ENCODE measurements around the gene TMC7.
A peak's percentile ranks its signal among the peaks of the same experiment; 100 is the strongest.

The TMC7 gene

DNA sequence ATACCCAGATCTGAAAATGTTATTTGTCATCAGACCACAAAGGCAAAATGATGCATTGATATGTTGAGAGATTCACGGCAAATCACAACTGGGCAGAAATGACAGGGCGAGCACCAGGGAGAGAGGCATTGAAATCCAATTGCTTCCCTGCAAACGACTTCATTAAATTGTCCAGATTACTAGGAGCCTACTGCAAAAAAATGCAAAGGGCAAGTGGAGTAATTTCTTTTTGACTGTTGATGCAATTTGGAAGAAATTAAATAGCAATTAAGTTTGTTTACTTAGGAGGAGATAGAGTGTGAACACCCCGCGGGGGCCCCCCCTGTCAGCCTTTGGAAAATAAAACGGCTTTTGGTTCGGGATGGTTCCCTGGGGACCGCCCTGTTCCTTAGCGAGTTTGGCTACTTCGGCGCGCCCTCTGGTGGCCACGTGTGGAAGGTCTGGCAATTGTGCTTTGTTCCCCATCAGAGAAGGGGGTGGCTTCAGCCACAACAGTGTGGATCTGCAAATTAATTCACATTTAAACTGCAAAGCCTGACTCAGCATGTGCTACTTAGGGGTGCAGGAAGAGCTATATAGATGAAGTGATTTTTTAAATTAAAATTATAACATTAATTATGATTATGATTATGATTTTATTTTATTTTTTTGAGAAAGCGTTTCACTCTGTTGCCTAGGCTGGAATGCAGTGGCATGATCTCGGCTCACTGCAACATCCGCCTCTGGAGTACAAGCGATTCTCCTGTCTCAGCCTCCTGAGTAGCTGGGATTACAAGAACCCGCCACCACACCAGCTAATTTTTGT is 14.5 kb upstream of the TMC7 start (continued):
- TF ChIP-seq, protein P1, sequence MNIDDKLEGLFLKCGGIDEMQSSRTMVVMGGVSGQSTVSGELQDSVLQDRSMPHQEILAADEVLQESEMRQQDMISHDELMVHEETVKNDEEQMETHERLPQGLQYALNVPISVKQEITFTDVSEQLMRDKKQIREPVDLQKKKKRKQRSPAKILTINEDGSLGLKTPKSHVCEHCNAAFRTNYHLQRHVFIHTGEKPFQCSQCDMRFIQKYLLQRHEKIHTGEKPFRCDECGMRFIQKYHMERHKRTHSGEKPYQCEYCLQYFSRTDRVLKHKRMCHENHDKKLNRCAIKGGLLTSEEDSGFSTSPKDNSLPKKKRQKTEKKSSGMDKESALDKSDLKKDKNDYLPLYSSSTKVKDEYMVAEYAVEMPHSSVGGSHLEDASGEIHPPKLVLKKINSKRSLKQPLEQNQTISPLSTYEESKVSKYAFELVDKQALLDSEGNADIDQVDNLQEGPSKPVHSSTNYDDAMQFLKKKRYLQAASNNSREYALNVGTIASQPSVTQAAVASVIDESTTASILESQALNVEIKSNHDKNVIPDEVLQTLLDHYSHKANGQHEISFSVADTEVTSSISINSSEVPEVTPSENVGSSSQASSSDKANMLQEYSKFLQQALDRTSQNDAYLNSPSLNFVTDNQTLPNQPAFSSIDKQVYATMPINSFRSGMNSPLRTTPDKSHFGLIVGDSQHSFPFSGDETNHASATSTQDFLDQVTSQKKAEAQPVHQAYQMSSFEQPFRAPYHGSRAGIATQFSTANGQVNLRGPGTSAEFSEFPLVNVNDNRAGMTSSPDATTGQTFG (tag by site-specific recombination; IDR thresholded peaks at IDR 0.05; ENCODE audit: borderline replicate concordance): no peak
- TF ChIP-seq SP7 (tag by site-specific recombination; IDR thresholded peaks at IDR 0.05): peak; percentile 74
- no peak for TF ChIP-seq ZNF223 (tag by site-specific recombination; IDR thresholded peaks at IDR 0.05)
- no peak for TF ChIP-seq ZNF626 (tag by site-specific recombination; IDR thresholded peaks at IDR 0.05)
- TF ChIP-seq, protein P2, sequence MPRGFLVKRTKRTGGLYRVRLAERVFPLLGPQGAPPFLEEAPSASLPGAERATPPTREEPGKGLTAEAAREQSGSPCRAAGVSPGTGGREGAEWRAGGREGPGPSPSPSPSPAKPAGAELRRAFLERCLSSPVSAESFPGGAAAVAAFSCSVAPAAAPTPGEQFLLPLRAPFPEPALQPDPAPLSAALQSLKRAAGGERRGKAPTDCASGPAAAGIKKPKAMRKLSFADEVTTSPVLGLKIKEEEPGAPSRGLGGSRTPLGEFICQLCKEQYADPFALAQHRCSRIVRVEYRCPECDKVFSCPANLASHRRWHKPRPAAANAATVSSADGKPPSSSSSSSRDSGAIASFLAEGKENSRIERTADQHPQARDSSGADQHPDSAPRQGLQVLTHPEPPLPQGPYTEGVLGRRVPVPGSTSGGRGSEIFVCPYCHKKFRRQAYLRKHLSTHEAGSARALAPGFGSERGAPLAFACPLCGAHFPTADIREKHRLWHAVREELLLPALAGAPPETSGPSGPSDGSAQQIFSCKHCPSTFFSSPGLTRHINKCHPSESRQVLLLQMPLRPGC (tag by site-specific recombination; IDR thresholded peaks at IDR 0.05): no peak
- no peak for TF ChIP-seq HOXA7 (CRISPR knock-in tag; IDR thresholded peaks at IDR 0.05; ENCODE audit: borderline replicate concordance)
- TF ChIP-seq, protein P3, sequence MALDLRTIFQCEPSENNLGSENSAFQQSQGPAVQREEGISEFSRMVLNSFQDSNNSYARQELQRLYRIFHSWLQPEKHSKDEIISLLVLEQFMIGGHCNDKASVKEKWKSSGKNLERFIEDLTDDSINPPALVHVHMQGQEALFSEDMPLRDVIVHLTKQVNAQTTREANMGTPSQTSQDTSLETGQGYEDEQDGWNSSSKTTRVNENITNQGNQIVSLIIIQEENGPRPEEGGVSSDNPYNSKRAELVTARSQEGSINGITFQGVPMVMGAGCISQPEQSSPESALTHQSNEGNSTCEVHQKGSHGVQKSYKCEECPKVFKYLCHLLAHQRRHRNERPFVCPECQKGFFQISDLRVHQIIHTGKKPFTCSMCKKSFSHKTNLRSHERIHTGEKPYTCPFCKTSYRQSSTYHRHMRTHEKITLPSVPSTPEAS (tag by site-specific recombination; IDR thresholded peaks at IDR 0.05): no peak
- TF ChIP-seq ZNF473 (tag by site-specific recombination; IDR thresholded peaks at IDR 0.05): no peak
- no peak for TF ChIP-seq ZNF560 (tag by site-specific recombination; IDR thresholded peaks at IDR 0.05; ENCODE audit: borderline replicate concordance)
- TF ChIP-seq, protein P4, sequence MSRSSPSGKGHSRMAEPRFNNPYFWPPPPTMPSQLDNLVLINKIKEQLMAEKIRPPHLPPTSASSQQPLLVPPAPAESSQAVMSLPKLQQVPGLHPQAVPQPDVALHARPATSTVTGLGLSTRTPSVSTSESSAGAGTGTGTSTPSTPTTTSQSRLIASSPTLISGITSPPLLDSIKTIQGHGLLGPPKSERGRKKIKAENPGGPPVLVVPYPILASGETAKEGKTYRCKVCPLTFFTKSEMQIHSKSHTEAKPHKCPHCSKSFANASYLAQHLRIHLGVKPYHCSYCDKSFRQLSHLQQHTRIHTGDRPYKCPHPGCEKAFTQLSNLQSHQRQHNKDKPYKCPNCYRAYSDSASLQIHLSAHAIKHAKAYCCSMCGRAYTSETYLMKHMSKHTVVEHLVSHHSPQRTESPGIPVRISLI (tag by site-specific recombination; IDR thresholded peaks at IDR 0.05): 0 out of 2 replicates have a peak, but pooled peaks have one; percentile 47
- no peak for TF ChIP-seq ZNF837 (tag by site-specific recombination; IDR thresholded peaks at IDR 0.05)
- no peak for TF ChIP-seq KLF16 (tag by site-specific recombination; IDR thresholded peaks at IDR 0.05)
- TF ChIP-seq ZFP37 (tag by site-specific recombination; IDR thresholded peaks at IDR 0.05): no peak
- TF ChIP-seq ZNF354C (tag by site-specific recombination; IDR thresholded peaks at IDR 0.05; ENCODE audit: borderline replicate concordance, low read depth): no peak
- TF ChIP-seq TRIM28 (IDR thresholded peaks at IDR 0.05; ENCODE audit: borderline replicate concordance, low read length): no peak
- TF ChIP-seq ZNF423 (tag by site-specific recombination; IDR thresholded peaks at IDR 0.05): no peak
- TF ChIP-seq GLI2 (tag by site-specific recombination; IDR thresholded peaks at IDR 0.05; ENCODE audit: borderline replicate concordance, low read depth): no peak; the same call in 1 of the 2 replicates
- TF ChIP-seq MYNN (tag by site-specific recombination; IDR thresholded peaks at IDR 0.05; ENCODE audit: borderline replicate concordance): no peak
- no peak for TF ChIP-seq ZBTB20 (tag by site-specific recombination; IDR thresholded peaks at IDR 0.05)
- TF ChIP-seq, protein P5, sequence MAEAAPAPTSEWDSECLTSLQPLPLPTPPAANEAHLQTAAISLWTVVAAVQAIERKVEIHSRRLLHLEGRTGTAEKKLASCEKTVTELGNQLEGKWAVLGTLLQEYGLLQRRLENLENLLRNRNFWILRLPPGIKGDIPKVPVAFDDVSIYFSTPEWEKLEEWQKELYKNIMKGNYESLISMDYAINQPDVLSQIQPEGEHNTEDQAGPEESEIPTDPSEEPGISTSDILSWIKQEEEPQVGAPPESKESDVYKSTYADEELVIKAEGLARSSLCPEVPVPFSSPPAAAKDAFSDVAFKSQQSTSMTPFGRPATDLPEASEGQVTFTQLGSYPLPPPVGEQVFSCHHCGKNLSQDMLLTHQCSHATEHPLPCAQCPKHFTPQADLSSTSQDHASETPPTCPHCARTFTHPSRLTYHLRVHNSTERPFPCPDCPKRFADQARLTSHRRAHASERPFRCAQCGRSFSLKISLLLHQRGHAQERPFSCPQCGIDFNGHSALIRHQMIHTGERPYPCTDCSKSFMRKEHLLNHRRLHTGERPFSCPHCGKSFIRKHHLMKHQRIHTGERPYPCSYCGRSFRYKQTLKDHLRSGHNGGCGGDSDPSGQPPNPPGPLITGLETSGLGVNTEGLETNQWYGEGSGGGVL (tag by site-specific recombination; IDR thresholded peaks at IDR 0.05): no peak
- TF ChIP-seq, protein P6, sequence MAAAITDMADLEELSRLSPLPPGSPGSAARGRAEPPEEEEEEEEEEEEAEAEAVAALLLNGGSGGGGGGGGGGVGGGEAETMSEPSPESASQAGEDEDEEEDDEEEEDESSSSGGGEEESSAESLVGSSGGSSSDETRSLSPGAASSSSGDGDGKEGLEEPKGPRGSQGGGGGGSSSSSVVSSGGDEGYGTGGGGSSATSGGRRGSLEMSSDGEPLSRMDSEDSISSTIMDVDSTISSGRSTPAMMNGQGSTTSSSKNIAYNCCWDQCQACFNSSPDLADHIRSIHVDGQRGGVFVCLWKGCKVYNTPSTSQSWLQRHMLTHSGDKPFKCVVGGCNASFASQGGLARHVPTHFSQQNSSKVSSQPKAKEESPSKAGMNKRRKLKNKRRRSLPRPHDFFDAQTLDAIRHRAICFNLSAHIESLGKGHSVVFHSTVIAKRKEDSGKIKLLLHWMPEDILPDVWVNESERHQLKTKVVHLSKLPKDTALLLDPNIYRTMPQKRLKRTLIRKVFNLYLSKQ (tag by site-specific recombination; IDR thresholded peaks at IDR 0.05; ENCODE audit: borderline replicate concordance): no peak
- TF ChIP-seq ZNF169 (tag by site-specific recombination; IDR thresholded peaks at IDR 0.05): no peak
- TF ChIP-seq ZNF791 (tag by site-specific recombination; IDR thresholded peaks at IDR 0.05): no peak
- TF ChIP-seq ZNF404 (tag by site-specific recombination; IDR thresholded peaks at IDR 0.05): no peak
- no peak for TF ChIP-seq ZNF843 (tag by site-specific recombination; IDR thresholded peaks at IDR 0.05)
- TF ChIP-seq ZNF433 (tag by site-specific recombination; IDR thresholded peaks at IDR 0.05; ENCODE audit: low read depth): no peak
- TF ChIP-seq ZNF701 (tag by site-specific recombination; IDR thresholded peaks at IDR 0.05): no peak
- TF ChIP-seq ZNF629 (tag by site-specific recombination; IDR thresholded peaks at IDR 0.05): peak; percentile 51; the same call in 1 of the 2 replicates
- TF ChIP-seq, protein P7, sequence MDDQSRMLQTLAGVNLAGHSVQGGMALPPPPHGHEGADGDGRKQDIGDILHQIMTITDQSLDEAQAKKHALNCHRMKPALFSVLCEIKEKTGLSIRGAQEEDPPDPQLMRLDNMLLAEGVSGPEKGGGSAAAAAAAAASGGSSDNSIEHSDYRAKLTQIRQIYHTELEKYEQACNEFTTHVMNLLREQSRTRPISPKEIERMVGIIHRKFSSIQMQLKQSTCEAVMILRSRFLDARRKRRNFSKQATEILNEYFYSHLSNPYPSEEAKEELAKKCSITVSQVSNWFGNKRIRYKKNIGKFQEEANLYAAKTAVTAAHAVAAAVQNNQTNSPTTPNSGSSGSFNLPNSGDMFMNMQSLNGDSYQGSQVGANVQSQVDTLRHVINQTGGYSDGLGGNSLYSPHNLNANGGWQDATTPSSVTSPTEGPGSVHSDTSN (CRISPR knock-in tag; IDR thresholded peaks at IDR 0.05): no peak

Measured in HEK293 (cell line).